SK-N-SH treated with all-trans-retinoic acid at 6 μM for 48 hours (cell line): ENCODE data around the gene HOXB4.
A peak's percentile ranks its signal among the peaks of the same experiment; 100 is the strongest.

Experiments
- ATAC-seq: fragments of 200-7000 bp; cut with Tn5 transposase; 3 replicates; pipeline ENCODE4 v1.9.1; 2020; ENCODE audit warnings: mild to moderate bottlenecking, moderate library complexity
- ARNTL ChIP-seq: fragments of 450-650 bp; formaldehyde crosslinking; IDR thresholded peaks from 2 replicates; pipeline ENCODE4 v1.5.0; 2020; ENCODE audit warnings: low read depth, mild to moderate bottlenecking, moderate library complexity, borderline replicate concordance
- BACH2 ChIP-seq: fragments of 250-450 bp; sonication (Bioruptor Pico); IDR thresholded peaks from 2 replicates; pipeline ENCODE4 v1.9.0; 2021; ENCODE audit warnings: mild to moderate bottlenecking, borderline replicate concordance
- CREB5 ChIP-seq: fragments of 250-450 bp; sonication (Bioruptor Pico); IDR thresholded peaks from 2 replicates; pipeline ENCODE4 v1.5.1; 2020; ENCODE audit warnings: low read depth, mild to moderate bottlenecking, moderate library complexity
- CSDC2 ChIP-seq: fragments of 250-450 bp; sonication (Bioruptor Pico); IDR thresholded peaks from 2 replicates; pipeline ENCODE4 v1.5.0; 2020; ENCODE audit warnings: mild to moderate bottlenecking, moderate library complexity
- CSRNP3 ChIP-seq: fragments of 250-450 bp; sonication (Bioruptor Pico); IDR thresholded peaks from 2 replicates; pipeline ENCODE4 v1.5.1; 2021; ENCODE audit warnings: mild to moderate bottlenecking, moderate library complexity
- GLIS3 ChIP-seq: fragments of 250-450 bp; sonication (Bioruptor Pico); IDR thresholded peaks from 2 replicates; pipeline ENCODE4 v1.5.0; 2020; ENCODE audit warnings: mild to moderate bottlenecking, moderate library complexity
- ISL1 ChIP-seq: fragments of 250-450 bp; sonication (Bioruptor Pico); IDR thresholded peaks from 2 replicates; pipeline ENCODE4 v2.1.2; 2022; ENCODE audit warnings: mild to moderate bottlenecking, moderate library complexity
- PATZ1 ChIP-seq: fragments of 250-450 bp; sonication (Bioruptor Pico); IDR thresholded peaks from 2 replicates; pipeline ENCODE4 v1.8.0; 2020; ENCODE audit warnings: mild to moderate bottlenecking, moderate library complexity, borderline replicate concordance
- POU6F1 ChIP-seq: fragments of 250-450 bp; sonication (Bioruptor Pico); IDR thresholded peaks from 2 replicates; pipeline ENCODE4 v1.8.0; 2021; ENCODE audit warnings: low read depth, mild to moderate bottlenecking, moderate library complexity, borderline replicate concordance
- RARB ChIP-seq: fragments of 250-450 bp; sonication (Bioruptor Pico); IDR thresholded peaks from 2 replicates; pipeline ENCODE4 v1.8.0; 2021; ENCODE audit warnings: mild to moderate bottlenecking, moderate library complexity
- SNAI2 ChIP-seq: fragments of 250-450 bp; sonication (Bioruptor Pico); IDR thresholded peaks from 2 replicates; pipeline ENCODE4 v1.5.0; 2020; ENCODE audit warnings: mild to moderate bottlenecking, moderate library complexity
- TOX ChIP-seq: fragments of 250-450 bp; sonication (Bioruptor Pico); IDR thresholded peaks from 2 replicates; pipeline ENCODE4 v1.8.0; 2021; ENCODE audit warnings: mild to moderate bottlenecking, moderate library complexity, borderline replicate concordance
- TSHZ2 ChIP-seq: fragments of 250-450 bp; sonication (Bioruptor Pico); IDR thresholded peaks from 2 replicates; pipeline ENCODE4 v1.5.0; 2020; ENCODE audit warnings: mild to moderate bottlenecking, moderate library complexity
- ZC3H10 ChIP-seq: fragments of 250-450 bp; sonication (Bioruptor Pico); IDR thresholded peaks from 2 replicates; pipeline ENCODE4 v1.5.1; 2021; ENCODE audit warnings: mild to moderate bottlenecking, moderate library complexity
- ZFP3 ChIP-seq: fragments of 250-450 bp; sonication (Bioruptor Pico); IDR thresholded peaks from 2 replicates; pipeline ENCODE4 v1.5.0; 2020; ENCODE audit warnings: mild to moderate bottlenecking, moderate library complexity
- ZFP30 ChIP-seq: fragments of 450-650 bp; formaldehyde crosslinking; IDR thresholded peaks from 2 replicates; pipeline ENCODE4 v1.5.0; 2022; ENCODE audit warnings: mild to moderate bottlenecking, moderate library complexity
- ZNF565 ChIP-seq: fragments of 450-650 bp; formaldehyde crosslinking; conservative IDR thresholded peaks from 2 replicates; pipeline ENCODE4 v1.5.0; 2020; ENCODE audit warnings: low read depth, mild to moderate bottlenecking, moderate library complexity
- ZNF70 ChIP-seq: fragments of 450-650 bp; formaldehyde crosslinking; IDR thresholded peaks from 2 replicates; pipeline ENCODE4 v1.5.0; 2020; ENCODE audit warnings: mild to moderate bottlenecking, moderate library complexity

Gene HOXB4

GRCh38 chr17:48593840-48594537 is 15.8 kb upstream of the HOXB4 start:
- peak; percentile 89 for ATAC-seq
- no peak for TF ChIP-seq CSRNP3 (CRISPR knock-in tag)
- no peak for TF ChIP-seq SNAI2
- TF ChIP-seq TOX, result no peak
- no peak for TF ChIP-seq RARB (CRISPR knock-in tag)
- no peak for TF ChIP-seq CREB5 (CRISPR knock-in tag)
- no peak for TF ChIP-seq ZFP3
- no peak for TF ChIP-seq ISL1 (CRISPR knock-in tag)
- no peak for TF ChIP-seq ZNF70
- no peak for TF ChIP-seq ZC3H10 (CRISPR knock-in tag)

GRCh38 chr17:48593126-48593829 is 15.1 kb upstream of the HOXB4 start, which contains the start of gene HOXB5:
Gene HOXB5, minus strand, starts transcription at chr17:48593779. Its CDS starts 97 bp downstream, at chr17:48593682.
- TF ChIP-seq TOX, result no peak
- TF ChIP-seq TSHZ2, result peak; percentile 99
- TF ChIP-seq CSDC2 (CRISPR knock-in tag), result peak; percentile 98; the same call in 1 of the 2 replicates
- TF ChIP-seq, all 23 proteins: peak for 2
- peak; percentile 7; the same call in 2 of the 3 replicates for ATAC-seq

GRCh38 chr17:48592577-48592976 is 14.4 kb upstream of the HOXB4 start:
- ATAC-seq, result no peak
- TF ChIP-seq ZFP3 (no peak), ZFP30 (CRISPR knock-in tag) (no peak), CSRNP3 (CRISPR knock-in tag) (no peak), ZNF565 (CRISPR knock-in tag) (no peak), ISL1 (CRISPR knock-in tag) (no peak), GLIS3 (CRISPR knock-in tag) (no peak), ZC3H10 (CRISPR knock-in tag) (no peak), TSHZ2 (peak; percentile 100), ARNTL (CRISPR knock-in tag) (no peak), RARB (CRISPR knock-in tag) (no peak), PATZ1 (CRISPR knock-in tag) (no peak), CSDC2 (CRISPR knock-in tag) (peak; percentile 100; the same call in 1 of the 2 replicates), ZNF70 (no peak), POU6F1 (no peak), BACH2 (CRISPR knock-in tag) (no peak), SNAI2 (no peak)
- TF ChIP-seq, all 23 proteins: peak for 2
